Measurements from ENCODE around the gene XRN2.
A peak's percentile ranks its signal among the peaks of the same experiment; 100 is the strongest.

Gene XRN2

GRCh38 chr20:21301940-21302663 lies 1.0 kb upstream of the XRN2 start:
- H3K4me3 ChIP-seq (ENCODE audit: low read depth, low read length), result peak overlapping the region; percentile 96

GRCh38 chr20:21302664-21303060 lies 469 bp upstream of the XRN2 start:
- H3K4me3 ChIP-seq (ENCODE audit: low read depth, low read length), result peak overlapping the region; percentile 96

- peak overlapping the region; percentile 96 for H3K4me3 ChIP-seq (ENCODE audit: low read depth, low read length)
These were observed 898 bp downstream of the XRN2 start for GRCh38 chr20:21303872-21304586.

GRCh38 chr20:21308340-21308739 lies 5.2 kb downstream of the XRN2 start:
- H3K4me3 ChIP-seq (ENCODE audit: low read depth, low read length), result no peak overlapping the region

- H3K4me3 ChIP-seq (ENCODE audit: low read depth, low read length), result no peak overlapping the region
These were observed 6.7 kb downstream of the XRN2 start for GRCh38 chr20:21309678-21310467.

DNA sequence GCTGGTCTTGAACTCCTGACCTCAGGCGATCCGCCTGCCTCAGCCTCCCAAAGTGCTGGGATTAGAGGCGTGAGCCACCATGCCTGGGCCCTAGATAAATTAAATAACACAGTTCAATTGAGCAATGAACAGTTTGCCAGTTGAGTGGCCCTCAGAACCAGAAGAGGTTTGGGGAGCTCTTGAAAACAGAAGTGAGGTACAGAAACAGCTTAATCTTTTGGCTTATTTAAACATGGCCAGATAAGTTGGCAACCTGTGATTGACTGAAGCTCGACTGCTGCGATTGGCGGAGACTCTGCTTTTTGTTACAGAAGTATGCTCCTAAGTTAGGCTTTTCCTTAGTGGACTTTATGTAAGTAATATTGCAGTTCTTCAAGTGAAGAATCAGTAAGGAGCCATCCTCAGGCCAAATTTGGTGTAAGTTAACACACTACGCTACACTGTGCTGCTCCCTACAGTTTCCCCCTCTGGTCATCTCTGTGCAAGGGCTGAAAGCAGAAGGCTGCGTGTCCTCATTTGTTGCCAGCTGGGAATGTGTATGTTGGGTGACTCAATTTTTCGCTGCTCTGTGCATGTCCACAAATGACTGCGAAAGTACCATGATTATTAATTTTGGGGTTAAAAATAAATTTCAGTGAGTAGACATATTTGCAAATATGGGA lies 9.8 kb downstream of the XRN2 start:
- no peak overlapping the region for H3K4me3 ChIP-seq (ENCODE audit: low read depth, low read length)

DNA sequence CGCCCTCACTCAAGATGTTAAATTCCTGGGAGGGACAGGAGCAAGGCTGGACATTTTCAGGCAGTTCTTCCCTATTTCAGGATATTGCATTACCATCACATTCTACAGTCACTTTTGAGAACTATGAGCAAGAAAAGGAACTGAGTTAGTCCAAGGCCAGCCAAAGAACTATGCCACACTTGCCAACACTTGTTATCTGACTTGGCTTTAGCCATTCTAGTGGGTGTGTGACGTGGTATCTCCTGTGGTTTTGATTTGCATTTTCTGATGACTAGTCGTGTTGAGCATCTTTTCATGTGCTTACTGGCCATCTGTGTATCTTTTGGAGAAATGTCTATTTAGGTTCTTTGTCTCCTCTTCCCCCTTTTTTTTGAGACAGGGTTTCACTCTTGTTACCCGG lies 12.0 kb downstream of the XRN2 start:
- no peak overlapping the region for H3K4me3 ChIP-seq (ENCODE audit: low read depth, low read length)

GRCh38 chr20:21322083-21322710 lies 19.1 kb downstream of the XRN2 start:
- H3K4me3 ChIP-seq (ENCODE audit: low read depth, low read length), result no peak overlapping the region

GRCh38 chr20:21322921-21323331 lies 19.8 kb downstream of the XRN2 start:
- H3K4me3 ChIP-seq (ENCODE audit: low read depth, low read length), result no peak overlapping the region

GRCh38 chr20:21323640-21324039 lies 20.5 kb downstream of the XRN2 start:
- H3K4me3 ChIP-seq (ENCODE audit: low read depth, low read length), result no peak overlapping the region

- no peak overlapping the region for H3K4me3 ChIP-seq (ENCODE audit: low read depth, low read length)
These were observed 21.0 kb downstream of the XRN2 start for GRCh38 chr20:21324126-21324525.

GRCh38 chr20:21325296-21325695 lies 22.2 kb downstream of the XRN2 start:
- H3K4me3 ChIP-seq (ENCODE audit: low read depth, low read length), result no peak overlapping the region

GRCh38 chr20:21326700-21327099 lies 23.6 kb downstream of the XRN2 start:
- H3K4me3 ChIP-seq (ENCODE audit: low read depth, low read length), result no peak overlapping the region

GRCh38 chr20:21336455-21337151 lies 33.5 kb downstream of the XRN2 start:
- no peak overlapping the region for H3K4me3 ChIP-seq (ENCODE audit: low read depth, low read length)

- no peak overlapping the region for H3K4me3 ChIP-seq (ENCODE audit: low read depth, low read length)
These were observed 35.2 kb downstream of the XRN2 start for GRCh38 chr20:21338291-21338690.

- no peak overlapping the region for H3K4me3 ChIP-seq (ENCODE audit: low read depth, low read length)
These were observed 36.4 kb downstream of the XRN2 start for GRCh38 chr20:21339499-21339898.

- no peak overlapping the region for H3K4me3 ChIP-seq (ENCODE audit: low read depth, low read length)
These were observed 38.0 kb downstream of the XRN2 start for GRCh38 chr20:21340991-21341697.

- H3K4me3 ChIP-seq (ENCODE audit: low read depth, low read length), result no peak overlapping the region
These were observed 39.7 kb downstream of the XRN2 start for GRCh38 chr20:21342656-21343345.

Measured in iPS-11a (cell line).